ENCODE data around the gene FSTL4. TPM values are rescaled to one million over a fixed set of nuclear protein-coding genes. Genes with fewer than 3 reads are reported as not detected.

FSTL4 gene
- total RNA-seq, 2 donors from 2014 or later, result not detected

GRCh38 chr5:133520991-133521706, 91.2 kb downstream of the FSTL4 start:
- H3K4me1 ChIP-seq, result no peaks in the 10 kb centered on the region
- no peak for TF ChIP-seq CTCF (IDR thresholded peaks at IDR 0.05)
- no peaks in the 10 kb centered on the region for H3K9me3 ChIP-seq
- H3K4me3 ChIP-seq, result no peak overlapping the region
- H3K27me3 ChIP-seq, result no peaks in the 10 kb centered on the region
- no peaks in the 10 kb centered on the region for H3K36me3 ChIP-seq
- DNase-seq (ENCODE audit: low spot score), result no peak
- H3K27ac ChIP-seq, result no peak overlapping the region

GRCh38 chr5:133520062-133520461, 92.3 kb downstream of the FSTL4 start:
- Histone ChIP-seq H3K27ac (no peak overlapping the region), H3K9me3 (no peaks in the 10 kb centered on the region), H3K4me3 (no peak overlapping the region), H3K4me1 (no peaks in the 10 kb centered on the region), H3K27me3 (no peaks in the 10 kb centered on the region), H3K36me3 (no peaks in the 10 kb centered on the region)
- no peak for TF ChIP-seq CTCF (IDR thresholded peaks at IDR 0.05)
- DNase-seq (ENCODE audit: low spot score), result no peak

- no peak for TF ChIP-seq CTCF (IDR thresholded peaks at IDR 0.05)
- DNase-seq (ENCODE audit: low spot score), result no peak
- H3K27ac ChIP-seq, result no peak overlapping the region
- no peaks in the 10 kb centered on the region for H3K36me3 ChIP-seq
- H3K4me1 ChIP-seq, result no peaks in the 10 kb centered on the region
- no peaks in the 10 kb centered on the region for H3K9me3 ChIP-seq
- no peak overlapping the region for H3K4me3 ChIP-seq
- no peaks in the 10 kb centered on the region for H3K27me3 ChIP-seq
These were observed 93.2 kb downstream of the FSTL4 start for GRCh38 chr5:133519191-133519590.

- no peak for TF ChIP-seq CTCF (IDR thresholded peaks at IDR 0.05)
- Histone ChIP-seq H3K4me1 (no peaks in the 10 kb centered on the region), H3K4me3 (no peak overlapping the region), H3K27ac (no peak overlapping the region), H3K9me3 (no peaks in the 10 kb centered on the region), H3K36me3 (no peaks in the 10 kb centered on the region), H3K27me3 (no peaks in the 10 kb centered on the region)
- DNase-seq (ENCODE audit: low spot score), result no peak
These were observed 97.9 kb downstream of the FSTL4 start for GRCh38 chr5:133514456-133514855.

GRCh38 chr5:133512896-133513295, 99.4 kb downstream of the FSTL4 start:
- no peaks in the 10 kb centered on the region for H3K36me3 ChIP-seq
- no peak for TF ChIP-seq CTCF (IDR thresholded peaks at IDR 0.05)
- H3K27ac ChIP-seq, result no peak overlapping the region
- H3K9me3 ChIP-seq, result no peaks in the 10 kb centered on the region
- H3K27me3 ChIP-seq, result no peaks in the 10 kb centered on the region
- no peak for DNase-seq (ENCODE audit: low spot score)
- no peaks in the 10 kb centered on the region for H3K4me1 ChIP-seq
- no peak overlapping the region for H3K4me3 ChIP-seq
